ENCODE data around the gene PTMS. TPM values are rescaled to one million over a fixed set of nuclear protein-coding genes. Genes with fewer than 3 reads are reported as not detected.

Gene PTMS
- total RNA-seq, 1 experiment from 2014 or later = 62.9 TPM

GRCh38 chr12:6790496-6791150, 24.5 kb downstream of the PTMS start:
- no TSS peak for BruUV-seq (replicated peaks)
- CTCF ChIA-PET = no interaction called here
- intact Hi-C loops (cut with micrococcal nuclease; ENCODE audit: unreplicated experiment) = no loop called here
- no peak overlapping the region for H3K4me3 Mint-ChIP-seq (ENCODE audit: low read depth, unreplicated experiment)
- no peaks in the 10 kb centered on the region for H3K9me3 Mint-ChIP-seq (ENCODE audit: low read depth, unreplicated experiment)
- H3K4me1 Mint-ChIP-seq (ENCODE audit: low read depth, unreplicated experiment) = no peaks in the 10 kb centered on the region
- no peak for DNase-seq
- H3K27me3 Mint-ChIP-seq (ENCODE audit: unreplicated experiment) = peaks cover 71% of the 10 kb centered on the region
- no peaks in the 10 kb centered on the region for H3K36me3 Mint-ChIP-seq (ENCODE audit: insufficient read depth, unreplicated experiment)
- no peak for TF ChIP-seq CTCF (IDR thresholded peaks at IDR 0.05; ENCODE audit: unreplicated experiment)
- H3K27ac Mint-ChIP-seq (ENCODE audit: unreplicated experiment) = no peak overlapping the region

GRCh38 chr12:6791931-6792520, 25.9 kb downstream of the PTMS start:
- TF ChIP-seq CTCF (IDR thresholded peaks at IDR 0.05; ENCODE audit: unreplicated experiment) = no peak
- Mint-ChIP-seq H3K9me3 (ENCODE audit: low read depth, unreplicated experiment) (no peaks in the 10 kb centered on the region), H3K4me1 (ENCODE audit: low read depth, unreplicated experiment) (no peaks in the 10 kb centered on the region), H3K27me3 (ENCODE audit: unreplicated experiment) (peaks cover 85% of the 10 kb centered on the region), H3K4me3 (ENCODE audit: low read depth, unreplicated experiment) (no peak overlapping the region), H3K36me3 (ENCODE audit: insufficient read depth, unreplicated experiment) (no peaks in the 10 kb centered on the region), H3K27ac (ENCODE audit: unreplicated experiment) (no peak overlapping the region)
- intact Hi-C loops (cut with micrococcal nuclease; ENCODE audit: unreplicated experiment) = no loop called here
- no TSS peak for BruUV-seq (replicated peaks)
- no peak for DNase-seq
- CTCF ChIA-PET = interaction anchor here (1.0 kb wide), 1 partner anchor 99 kb away, joined by 3 read pairs; no protein-coding TSS in a partner anchor

- no peaks in the 10 kb centered on the region for H3K9me3 Mint-ChIP-seq (ENCODE audit: low read depth, unreplicated experiment)
- no peaks in the 10 kb centered on the region for H3K4me1 Mint-ChIP-seq (ENCODE audit: low read depth, unreplicated experiment)
- no peak overlapping the region for H3K27ac Mint-ChIP-seq (ENCODE audit: unreplicated experiment)
- CTCF ChIA-PET = no interaction called here
- H3K36me3 Mint-ChIP-seq (ENCODE audit: insufficient read depth, unreplicated experiment) = no peaks in the 10 kb centered on the region
- TF ChIP-seq CTCF (IDR thresholded peaks at IDR 0.05; ENCODE audit: unreplicated experiment) = no peak
- BruUV-seq (replicated peaks) = no TSS peak
- peaks cover 89% of the 10 kb centered on the region for H3K27me3 Mint-ChIP-seq (ENCODE audit: unreplicated experiment)
- no peak overlapping the region for H3K4me3 Mint-ChIP-seq (ENCODE audit: low read depth, unreplicated experiment)
- intact Hi-C loops (cut with micrococcal nuclease; ENCODE audit: unreplicated experiment) = no loop called here
- no peak for DNase-seq
These were observed 26.5 kb downstream of the PTMS start for GRCh38 chr12:6792522-6793201.

- no peaks in the 10 kb centered on the region for H3K9me3 Mint-ChIP-seq (ENCODE audit: low read depth, unreplicated experiment)
- no peak for TF ChIP-seq CTCF (IDR thresholded peaks at IDR 0.05; ENCODE audit: unreplicated experiment)
- H3K4me1 Mint-ChIP-seq (ENCODE audit: low read depth, unreplicated experiment) = no peaks in the 10 kb centered on the region
- CTCF ChIA-PET = interaction anchor here (1.1 kb wide), 1 partner anchor 19 kb away, joined by 3 read pairs; no protein-coding TSS in a partner anchor
- peaks cover 89% of the 10 kb centered on the region for H3K27me3 Mint-ChIP-seq (ENCODE audit: unreplicated experiment)
- BruUV-seq (replicated peaks) = no TSS peak
- H3K4me3 Mint-ChIP-seq (ENCODE audit: low read depth, unreplicated experiment) = no peak overlapping the region
- no peaks in the 10 kb centered on the region for H3K36me3 Mint-ChIP-seq (ENCODE audit: insufficient read depth, unreplicated experiment)
- DNase-seq = no peak
- intact Hi-C loops (cut with micrococcal nuclease; ENCODE audit: unreplicated experiment) = no loop called here
- no peak overlapping the region for H3K27ac Mint-ChIP-seq (ENCODE audit: unreplicated experiment)
These were observed 28.9 kb downstream of the PTMS start for GRCh38 chr12:6795088-6795487.

Measured in Calu3 (cell line).